ENCODE results near the gene BMPER.

The BMPER gene

GRCh38 chr7:34093276-34093675 lies 187.9 kb downstream of the BMPER start:
- Histone ChIP-seq H3K9ac (ENCODE audit: low read depth, low read length) (no peak overlapping the region), H3K36me3 (ENCODE audit: insufficient read depth, low read length) (no peaks in the 10 kb centered on the region)

GRCh38 chr7:34096198-34096651 lies 190.9 kb downstream of the BMPER start:
- H3K36me3 ChIP-seq (ENCODE audit: insufficient read depth, low read length) = no peaks in the 10 kb centered on the region
- H3K4me1 ChIP-seq (ENCODE audit: insufficient read depth, low read length) = no peaks in the 10 kb centered on the region
- H3K9ac ChIP-seq (ENCODE audit: low read depth, low read length) = no peak overlapping the region
- H3K9me3 ChIP-seq (ENCODE audit: control insufficient read depth, insufficient read depth, low read length) = no peaks in the 10 kb centered on the region

More at GRCh38 chr7:34093276-34093675, 187.9 kb downstream of the BMPER start:
- H3K4me1 ChIP-seq (ENCODE audit: insufficient read depth, low read length) = no peaks in the 10 kb centered on the region
- no peaks in the 10 kb centered on the region for H3K9me3 ChIP-seq (ENCODE audit: control insufficient read depth, insufficient read depth, low read length)

GRCh38 chr7:34096777-34097176 lies 191.4 kb downstream of the BMPER start:
- H3K36me3 ChIP-seq (ENCODE audit: insufficient read depth, low read length) = no peaks in the 10 kb centered on the region
- H3K9ac ChIP-seq (ENCODE audit: low read depth, low read length) = no peak overlapping the region
- no peaks in the 10 kb centered on the region for H3K9me3 ChIP-seq (ENCODE audit: control insufficient read depth, insufficient read depth, low read length)
- H3K4me1 ChIP-seq (ENCODE audit: insufficient read depth, low read length) = no peaks in the 10 kb centered on the region

- H3K4me1 ChIP-seq (ENCODE audit: insufficient read depth, low read length) = peaks cover 4% of the 10 kb centered on the region; the same call in 1 of the 2 replicates
- no peaks in the 10 kb centered on the region for H3K9me3 ChIP-seq (ENCODE audit: control insufficient read depth, insufficient read depth, low read length)
- H3K36me3 ChIP-seq (ENCODE audit: insufficient read depth, low read length) = no peaks in the 10 kb centered on the region
- H3K9ac ChIP-seq (ENCODE audit: low read depth, low read length) = no peak overlapping the region
Observed at GRCh38 chr7:34100661-34101060, 195.3 kb downstream of the BMPER start.

GRCh38 chr7:34104115-34104514 lies 198.8 kb downstream of the BMPER start:
- Histone ChIP-seq H3K4me1 (ENCODE audit: insufficient read depth, low read length) (peaks cover 8% of the 10 kb centered on the region), H3K36me3 (ENCODE audit: insufficient read depth, low read length) (no peaks in the 10 kb centered on the region), H3K9ac (ENCODE audit: low read depth, low read length) (no peak overlapping the region), H3K9me3 (ENCODE audit: control insufficient read depth, insufficient read depth, low read length) (no peaks in the 10 kb centered on the region)

- peaks cover 8% of the 10 kb centered on the region for H3K4me1 ChIP-seq (ENCODE audit: insufficient read depth, low read length)
- no peak overlapping the region for H3K9ac ChIP-seq (ENCODE audit: low read depth, low read length)
- no peaks in the 10 kb centered on the region for H3K36me3 ChIP-seq (ENCODE audit: insufficient read depth, low read length)
- H3K9me3 ChIP-seq (ENCODE audit: control insufficient read depth, insufficient read depth, low read length) = no peaks in the 10 kb centered on the region
Observed at GRCh38 chr7:34104992-34105391, 199.7 kb downstream of the BMPER start.

- no peaks in the 10 kb centered on the region for H3K9me3 ChIP-seq (ENCODE audit: control insufficient read depth, insufficient read depth, low read length)
- no peaks in the 10 kb centered on the region for H3K36me3 ChIP-seq (ENCODE audit: insufficient read depth, low read length)
- H3K9ac ChIP-seq (ENCODE audit: low read depth, low read length) = no peak overlapping the region
- peaks cover 8% of the 10 kb centered on the region for H3K4me1 ChIP-seq (ENCODE audit: insufficient read depth, low read length)
Observed at GRCh38 chr7:34107276-34107675, 201.9 kb downstream of the BMPER start.

GRCh38 chr7:34108165-34108564 lies 202.8 kb downstream of the BMPER start:
- Histone ChIP-seq H3K36me3 (ENCODE audit: insufficient read depth, low read length) (no peaks in the 10 kb centered on the region), H3K9ac (ENCODE audit: low read depth, low read length) (no peak overlapping the region), H3K9me3 (ENCODE audit: control insufficient read depth, insufficient read depth, low read length) (no peaks in the 10 kb centered on the region), H3K4me1 (ENCODE audit: insufficient read depth, low read length) (peaks cover 8% of the 10 kb centered on the region)

GRCh38 chr7:34109936-34110780 lies 204.8 kb downstream of the BMPER start:
- H3K9ac ChIP-seq (ENCODE audit: low read depth, low read length) = no peak overlapping the region
- no peaks in the 10 kb centered on the region for H3K9me3 ChIP-seq (ENCODE audit: control insufficient read depth, insufficient read depth, low read length)
- no peaks in the 10 kb centered on the region for H3K36me3 ChIP-seq (ENCODE audit: insufficient read depth, low read length)
- peaks cover 4% of the 10 kb centered on the region; the same call in 1 of the 2 replicates for H3K4me1 ChIP-seq (ENCODE audit: insufficient read depth, low read length)

- no peak overlapping the region for H3K9ac ChIP-seq (ENCODE audit: low read depth, low read length)
- H3K36me3 ChIP-seq (ENCODE audit: insufficient read depth, low read length) = no peaks in the 10 kb centered on the region
- H3K9me3 ChIP-seq (ENCODE audit: control insufficient read depth, insufficient read depth, low read length) = no peaks in the 10 kb centered on the region
- H3K4me1 ChIP-seq (ENCODE audit: insufficient read depth, low read length) = peaks cover 4% of the 10 kb centered on the region; the same call in 1 of the 2 replicates
Observed at GRCh38 chr7:34111031-34111430, 205.7 kb downstream of the BMPER start.

GRCh38 chr7:34115503-34115902 lies 210.2 kb downstream of the BMPER start:
- no peaks in the 10 kb centered on the region for H3K4me1 ChIP-seq (ENCODE audit: insufficient read depth, low read length)
- no peaks in the 10 kb centered on the region for H3K9me3 ChIP-seq (ENCODE audit: control insufficient read depth, insufficient read depth, low read length)
- no peak overlapping the region for H3K9ac ChIP-seq (ENCODE audit: low read depth, low read length)
- H3K36me3 ChIP-seq (ENCODE audit: insufficient read depth, low read length) = no peaks in the 10 kb centered on the region

GRCh38 chr7:34117573-34117972 lies 212.2 kb downstream of the BMPER start:
- H3K36me3 ChIP-seq (ENCODE audit: insufficient read depth, low read length) = no peaks in the 10 kb centered on the region

GRCh38 chr7:34121366-34121765 lies 216.0 kb downstream of the BMPER start:
- Histone ChIP-seq H3K36me3 (ENCODE audit: insufficient read depth, low read length) (no peaks in the 10 kb centered on the region), H3K4me1 (ENCODE audit: insufficient read depth, low read length) (no peaks in the 10 kb centered on the region), H3K9ac (ENCODE audit: low read depth, low read length) (no peak overlapping the region), H3K9me3 (ENCODE audit: control insufficient read depth, insufficient read depth, low read length) (peaks cover 8% of the 10 kb centered on the region)

More at GRCh38 chr7:34117573-34117972, 212.2 kb downstream of the BMPER start:
- Histone ChIP-seq H3K9ac (ENCODE audit: low read depth, low read length) (no peak overlapping the region), H3K4me1 (ENCODE audit: insufficient read depth, low read length) (no peaks in the 10 kb centered on the region), H3K9me3 (ENCODE audit: control insufficient read depth, insufficient read depth, low read length) (no peaks in the 10 kb centered on the region; the same call in 1 of the 2 replicates)

GRCh38 chr7:34123316-34123715 lies 218.0 kb downstream of the BMPER start:
- Histone ChIP-seq H3K9ac (ENCODE audit: low read depth, low read length) (no peak overlapping the region), H3K9me3 (ENCODE audit: control insufficient read depth, insufficient read depth, low read length) (peaks cover 8% of the 10 kb centered on the region), H3K36me3 (ENCODE audit: insufficient read depth, low read length) (no peaks in the 10 kb centered on the region), H3K4me1 (ENCODE audit: insufficient read depth, low read length) (no peaks in the 10 kb centered on the region)

GRCh38 chr7:34124765-34125164 lies 219.4 kb downstream of the BMPER start:
- no peaks in the 10 kb centered on the region for H3K36me3 ChIP-seq (ENCODE audit: insufficient read depth, low read length)
- H3K9ac ChIP-seq (ENCODE audit: low read depth, low read length) = no peak overlapping the region
- H3K4me1 ChIP-seq (ENCODE audit: insufficient read depth, low read length) = no peaks in the 10 kb centered on the region
- H3K9me3 ChIP-seq (ENCODE audit: control insufficient read depth, insufficient read depth, low read length) = peaks cover 8% of the 10 kb centered on the region
